Tibial artery (tissue), 4 donors: Measurements from ENCODE around the gene ADGRG6.
"Not testable (repeated sequence)": the region's sequence is repeated elsewhere in the genome, so short reads cannot be mapped to it uniquely, and the experiment has no call there.

Experiments
- DNase-seq, 2 donors: peaks; one replicate each; pipeline ENCODE4 v3.0.0-alpha.2; 2019
- H3K27ac ChIP-seq, 2 donors: fragments of 200-600 bp; sonication (generic) in 1 of 2; 1 replicate in 1 of 2; 2 replicates in 1 of 2; pipeline ENCODE4 v1.5.1; 2018 to 2019; ENCODE audit warnings: mild to moderate bottlenecking in 1 of 2
- H3K27me3 ChIP-seq, 2 donors: fragments of 200-600 bp; sonication (generic) in 1 of 2; one replicate each; pipeline versions ENCODE4 v1.5.1 to v1.6.0; 2016 to 2019
- H3K36me3 ChIP-seq, 3 donors: fragments of 200-600 bp; sonication (generic) in 2 of 3; one replicate each; pipeline ENCODE4 v1.5.1; 2016 to 2019; ENCODE audit warnings: mild to moderate bottlenecking in 2 of 3
- H3K4me1 ChIP-seq, 4 donors: fragments of 200-600 bp; sonication (generic) in 2 of 4; 1 replicate in 3 of 4; 2 replicates in 1 of 4; pipeline ENCODE4 v1.5.1; 2016 to 2019
- H3K4me3 ChIP-seq, 2 donors: fragments of 200-600 bp; sonication (generic) in 1 of 2; 1 replicate in 1 of 2; 2 replicates in 1 of 2; pipeline ENCODE4 v1.5.1; 2018 to 2019; ENCODE audit warnings: mild to moderate bottlenecking in 2 of 2
- H3K9me3 ChIP-seq, 3 donors: fragments of 200-600 bp; sonication (generic) in 1 of 3; one replicate each; pipeline ENCODE4 v1.5.1; 2016 to 2019
- CTCF ChIP-seq, 2 experiments: fragments of 200-600 bp in 1 of 2; fragments of 450-650 bp in 1 of 2; IDR thresholded peaks; one replicate each; pipeline ENCODE4 v1.5.1; 2017 to 2019; ENCODE audit warnings: antibody characterized with exemption in 2 of 2, mild to moderate bottlenecking in 1 of 2, moderate library complexity in 1 of 2
- intact Hi-C: fragments of 100-400 bp; cut with DNase I; formaldehyde crosslinking; loops from one replicate; pipeline ENCODE4 v1.15.0; 2023; ENCODE audit warnings: low total_unique reads

The ADGRG6 gene

GRCh38 chr6:142452993-142453392 is 151.2 kb downstream of the ADGRG6 start:
- Histone ChIP-seq H3K4me1 (no peaks in the 10 kb centered on the region), H3K9me3 (no peaks in the 10 kb centered on the region), H3K4me3 (no peak overlapping the region), H3K36me3 (no peaks in the 10 kb centered on the region), H3K27ac (no peak overlapping the region), H3K27me3 (no peaks in the 10 kb centered on the region)
- intact Hi-C loops: no loop called here
- no peak for DNase-seq
- no peak for TF ChIP-seq CTCF (IDR thresholded peaks at IDR 0.05)

GRCh38 chr6:142454196-142454595 is 152.4 kb downstream of the ADGRG6 start:
- H3K27ac ChIP-seq, intact Hi-C loops, H3K27me3 ChIP-seq, H3K9me3 ChIP-seq, DNase-seq, H3K36me3 ChIP-seq, H3K4me1 ChIP-seq, H3K4me3 ChIP-seq: not testable (repeated sequence)

- H3K27ac ChIP-seq, intact Hi-C loops, DNase-seq, H3K4me3 ChIP-seq, H3K9me3 ChIP-seq, H3K36me3 ChIP-seq, H3K27me3 ChIP-seq, H3K4me1 ChIP-seq: not testable (repeated sequence)
These were observed 153.0 kb downstream of the ADGRG6 start for GRCh38 chr6:142454848-142455247.

GRCh38 chr6:142455957-142456589 is 154.3 kb downstream of the ADGRG6 start:
- intact Hi-C loops: no loop called here
- Histone ChIP-seq H3K27me3 (no peaks in the 10 kb centered on the region), H3K27ac (no peak overlapping the region), H3K36me3 (no peaks in the 10 kb centered on the region), H3K9me3 (no peaks in the 10 kb centered on the region), H3K4me1 (no peaks in the 10 kb centered on the region), H3K4me3 (no peak overlapping the region)
- DNase-seq: no peak
- TF ChIP-seq CTCF (IDR thresholded peaks at IDR 0.05): no peak

- Histone ChIP-seq H3K4me3 (no peak overlapping the region), H3K4me1 (no peaks in the 10 kb centered on the region), H3K9me3 (no peaks in the 10 kb centered on the region), H3K36me3 (no peaks in the 10 kb centered on the region), H3K27ac (no peak overlapping the region), H3K27me3 (no peaks in the 10 kb centered on the region)
- intact Hi-C loops: no loop called here
- no peak for DNase-seq
- TF ChIP-seq CTCF (IDR thresholded peaks at IDR 0.05): no peak
These were observed 156.0 kb downstream of the ADGRG6 start for GRCh38 chr6:142457638-142458406.

GRCh38 chr6:142458836-142459235 is 157.0 kb downstream of the ADGRG6 start:
- Histone ChIP-seq H3K36me3 (no peaks in the 10 kb centered on the region), H3K4me3 (no peak overlapping the region), H3K9me3 (no peaks in the 10 kb centered on the region), H3K27ac (no peak overlapping the region), H3K4me1 (no peaks in the 10 kb centered on the region), H3K27me3 (no peaks in the 10 kb centered on the region)
- intact Hi-C loops: no loop called here
- DNase-seq: no peak
- no peak for TF ChIP-seq CTCF (IDR thresholded peaks at IDR 0.05)
